Liver (tissue), 3 donors: Measurements from ENCODE around the gene CELF2.

Experiments used
- CTCF ChIP-seq: fragments of 150-350 bp; IDR thresholded peaks from 2 replicates; pipeline ENCODE4 v1.5.1; 2017; ENCODE audit warnings: improper control_type of control experiment, low read depth, low read length; ENCODE audit not compliant: missing input control
- REST ChIP-seq: IDR thresholded peaks from 2 replicates; pipeline ENCODE4 v1.6.1; 2016; ENCODE audit warnings: antibody characterized with exemption, mild to moderate bottlenecking
- RXRA ChIP-seq, 2 donors: IDR thresholded peaks; 2 replicates each; pipeline ENCODE4 v1.6.1; 2017 to 2018; ENCODE audit warnings: antibody characterized with exemption in 2 of 2, mild to moderate bottlenecking in 1 of 2
- donor health status: healthy.
- donor health status: healthy.

DNA sequence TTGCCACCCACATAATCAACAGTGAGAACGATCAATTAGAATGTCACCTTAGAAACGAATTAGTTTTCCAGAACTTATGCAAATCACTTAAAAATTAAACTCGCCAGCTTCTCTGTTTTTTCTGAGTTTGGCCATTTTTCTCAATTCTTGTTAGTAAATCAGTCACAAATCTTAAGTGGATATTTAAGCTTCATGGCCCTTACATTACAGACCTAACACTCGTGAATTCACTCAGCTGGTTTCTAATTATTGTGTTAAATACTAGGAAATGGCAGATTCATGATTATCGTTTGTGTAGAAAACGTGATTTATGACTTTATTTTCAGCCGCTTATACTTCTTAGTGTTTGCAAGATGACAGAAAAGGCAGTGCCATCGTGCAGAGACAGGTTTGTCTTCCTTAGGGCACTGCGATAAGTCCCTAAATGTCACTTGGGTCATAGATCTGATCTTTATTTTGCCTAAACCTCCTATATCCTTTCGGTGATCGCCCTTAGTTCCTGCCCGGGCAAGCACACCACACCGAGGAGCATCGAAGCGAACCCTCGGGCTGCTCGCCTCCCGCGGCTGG lies 587 bp upstream of the CELF2 start:
- TF ChIP-seq CTCF, result no peak
- TF ChIP-seq RXRA (IDR thresholded peaks at IDR 0.05), result no peak
- TF ChIP-seq REST, result no peak
